SK-MEL-5 (cell line): Measurements from ENCODE around the gene PCBD1. TPM values are rescaled to one million over a fixed set of nuclear protein-coding genes. Genes with fewer than 3 reads are reported as not detected.

Experiments
- DNase-seq: peaks from one replicate; pipeline ENCODE4 v3.0.0-alpha.2; 2016; ENCODE audit warnings: low read depth, low spot score
- in situ Hi-C: cut with HindIII; loops from 2 replicates; pipeline ENCODE4 v1.10.0; 2016; ENCODE audit warnings: low sequenced_read_pairs, high pct_unique_total_duplicates, low pct_unique_long_range_greater_than_20kb
- polyA plus RNA-seq, 2 experiments: library from polyadenylated mRNA; depleted of rRNA; stranded (reverse); fragments of >200 nt; gene quantifications; 2 replicates each; pipeline ENCODE4 v1.2.3, GENCODE V29; 2015
- total RNA-seq: library from RNA; depleted of rRNA; stranded (reverse); fragments of >200 nt; shearing (Covaris generic); gene quantifications from 2 replicates; pipeline ENCODE4 v1.2.3, GENCODE V29; 2014; rRNA removed

The PCBD1 gene
- 60.1 and 60.3 TPM in 2 replicates for total RNA-seq
- 47.3 and 50.2 TPM in 2 replicates for polyA plus RNA-seq (2015; cell fraction: cytosol; rRNA removed)
- 5.1 and 14.8 TPM in 2 replicates for polyA plus RNA-seq (2015; cell fraction: nucleus; rRNA removed)

GRCh38 chr10:70887804-70888800 is at the start of gene PCBD1:
Gene PCBD1 (minus strand): TSS chr10:70888565. CDS start chr10:70888533, 32 bp downstream.
- in situ Hi-C loops, result no loop called here
- DNase-seq, result peak; percentile 41

- no peak for DNase-seq
- in situ Hi-C loops, result no loop called here
Measured at GRCh38 chr10:70937661-70938060, 49.3 kb upstream of the PCBD1 start.

- no peak for DNase-seq
- in situ Hi-C loops, result no loop called here
Measured at GRCh38 chr10:70936111-70936510, 47.7 kb upstream of the PCBD1 start.

- in situ Hi-C loops, result no loop called here
- DNase-seq, result no peak
Measured at GRCh38 chr10:70935631-70936030, 47.3 kb upstream of the PCBD1 start.

GRCh38 chr10:70935125-70935625 is 46.8 kb upstream of the PCBD1 start:
- in situ Hi-C loops, result no loop called here
- no peak for DNase-seq

GRCh38 chr10:70934701-70935100 is 46.3 kb upstream of the PCBD1 start:
- DNase-seq, result no peak
- in situ Hi-C loops, result no loop called here

GRCh38 chr10:70932392-70933196 is 44.2 kb upstream of the PCBD1 start:
- no peak for DNase-seq
- in situ Hi-C loops, result no loop called here

- in situ Hi-C loops, result no loop called here
- DNase-seq, result no peak
Measured at GRCh38 chr10:70931168-70931815, 42.9 kb upstream of the PCBD1 start.

- no peak for DNase-seq
- in situ Hi-C loops, result no loop called here
Measured at GRCh38 chr10:70930263-70931000, 42.1 kb upstream of the PCBD1 start.

- no peak for DNase-seq
- in situ Hi-C loops, result no loop called here
Measured at GRCh38 chr10:70928140-70928539, 39.8 kb upstream of the PCBD1 start.

- DNase-seq, result no peak
- in situ Hi-C loops, result no loop called here
Measured at GRCh38 chr10:70927189-70927943, 39.0 kb upstream of the PCBD1 start.

- no peak for DNase-seq
- in situ Hi-C loops, result no loop called here
Measured at GRCh38 chr10:70926226-70927000, 38.0 kb upstream of the PCBD1 start.

- DNase-seq, result peak; percentile 28
- in situ Hi-C loops, result no loop called here
Measured at GRCh38 chr10:70925377-70926225, 37.2 kb upstream of the PCBD1 start.

- in situ Hi-C loops, result no loop called here
Measured at GRCh38 chr10:70923696-70924095, 35.3 kb upstream of the PCBD1 start.

GRCh38 chr10:70921285-70921684 is 32.9 kb upstream of the PCBD1 start:
- no peak for DNase-seq
- in situ Hi-C loops, result no loop called here

More at GRCh38 chr10:70923696-70924095, 35.3 kb upstream of the PCBD1 start:
- no peak for DNase-seq
